ENCODE data around the gene OR6M1. TPM values are rescaled to one million over a fixed set of nuclear protein-coding genes. Genes with fewer than 3 reads are reported as not detected.

Gene OR6M1
- total and polyA plus RNA-seq, 2 of the 4 experiments (the other 2 are of a cell fraction), result not detected

GRCh38 chr11:123853038-123853437 lies 46.9 kb upstream of the OR6M1 start:
- Histone ChIP-seq H3K9me3 (ENCODE audit: control insufficient read depth, insufficient read depth, low read length) (peaks cover 22% of the 10 kb centered on the region), H3K27ac (ENCODE audit: insufficient read depth, low read length) (no peak overlapping the region), H3K79me1 (ENCODE audit: low read depth in 1 of 2, low read length in 2 of 2) (no peaks in the 10 kb centered on the region), H2AK9ac (replicated peaks; ENCODE audit: low read depth, low read length, poor library complexity) (no peak overlapping the region), H3K4ac (ENCODE audit: low read depth, low read length) (no peak overlapping the region), H3K36me3 (ENCODE audit: control insufficient read depth, insufficient read depth, low read length) (no peaks in the 10 kb centered on the region), H3K18ac (ENCODE audit: low read depth, low read length) (no peak overlapping the region), H3K56ac (ENCODE audit: extremely low read depth, insufficient read depth, low read length) (no peak overlapping the region), H2BK120ac (ENCODE audit: low read depth, low read length) (no peak overlapping the region), H3K9ac (ENCODE audit: low read depth, low read length) (no peak overlapping the region), H4K20me1 (ENCODE audit: insufficient read depth, low read length) (no peaks in the 10 kb centered on the region), H3K4me3 (ENCODE audit: insufficient read depth, low read depth, low read length) (no peak overlapping the region), H3K14ac (replicated peaks; ENCODE audit: low read depth, low read length) (no peak overlapping the region), H3K9me1 (ENCODE audit: insufficient read depth, low read length) (no peaks in the 10 kb centered on the region), H3K4me1 (ENCODE audit: control insufficient read depth, insufficient read depth, low read length) (no peaks in the 10 kb centered on the region), H3K23ac (ENCODE audit: low read depth, low read length) (no peak overlapping the region), H2BK20ac (ENCODE audit: low read depth, low read length) (no peak overlapping the region), H4K8ac (ENCODE audit: low read depth in 2 of 2, low read length in 2 of 2) (no peak overlapping the region), H3K27me3 (ENCODE audit: control insufficient read depth, insufficient read depth, low read length) (no peaks in the 10 kb centered on the region), H4K91ac (ENCODE audit: insufficient read depth, low read depth, low read length) (no peak overlapping the region), H2AFZ (replicated peaks; ENCODE audit: low read length, poor library complexity) (no peak overlapping the region), H2BK5ac (ENCODE audit: low read depth, low read length, poor library complexity, severe bottlenecking) (no peak overlapping the region), H3K4me2 (ENCODE audit: low read depth, low read length) (no peak overlapping the region), H2BK15ac (ENCODE audit: low read depth, low read length) (no peak overlapping the region), H4K5ac (ENCODE audit: low read depth, low read length) (no peak overlapping the region), H2AK5ac (ENCODE audit: low read depth, low read length) (no peak overlapping the region)
- DNase-seq, result no peak
- ATAC-seq (ENCODE audit: low read depth), result no peak
- dilution Hi-C loops (cut with HindIII; ENCODE audit: low sequenced_read_pairs, unreplicated experiment) (no loop called here), in situ Hi-C loops (cut with MboI; ENCODE audit: low sequenced_read_pairs) (no loop called here), intact Hi-C loops (cut with micrococcal nuclease) (no loop called here)
- BruUV-seq (replicated peaks), result no TSS peak
- ChIA-PET CTCF (no interaction called here), POLR2A (ENCODE audit: unreplicated experiment) (no interaction called here)
- TF ChIP-seq MXI1 (IDR thresholded peaks at IDR 0.05; ENCODE audit: borderline replicate concordance, low read depth, low read length) (no peak), RFX5 (IDR thresholded peaks at IDR 0.05; ENCODE audit: low read depth, low read length) (no peak), MAFK (IDR thresholded peaks at IDR 0.05; ENCODE audit: low read depth, low read length) (no peak), FOS (IDR thresholded peaks at IDR 0.05; ENCODE audit: low read depth, low read length) (no peak), CTCF (conservative IDR thresholded peaks at IDR 0.05; ENCODE audit: low read depth, low read length) (no peak), POLR2A (IDR thresholded peaks at IDR 0.05; ENCODE audit: low read depth, low read length) (no peak), SMC3 (IDR thresholded peaks at IDR 0.05; ENCODE audit: low read depth, low read length) (no peak), RAD21 (IDR thresholded peaks at IDR 0.05; ENCODE audit: low read length) (no peak), USF2 (IDR thresholded peaks at IDR 0.05; ENCODE audit: low read depth, low read length) (no peak), MAZ (IDR thresholded peaks at IDR 0.05; ENCODE audit: borderline replicate concordance, low read depth, low read length) (no peak), NFE2L2 (IDR thresholded peaks at IDR 0.05; ENCODE audit: low read depth, low read length) (no peak), CEBPB (IDR thresholded peaks at IDR 0.05; ENCODE audit: low read depth, low read length) (no peak)
- no CpG with 5 or more reads among the region's 2 CpGs for WGBS, 2 experiments (ENCODE audit: extremely low coverage in 2 of 2, insufficient read length in 1 of 2)
